ENCODE data around the gene ACBD6.

DNA sequence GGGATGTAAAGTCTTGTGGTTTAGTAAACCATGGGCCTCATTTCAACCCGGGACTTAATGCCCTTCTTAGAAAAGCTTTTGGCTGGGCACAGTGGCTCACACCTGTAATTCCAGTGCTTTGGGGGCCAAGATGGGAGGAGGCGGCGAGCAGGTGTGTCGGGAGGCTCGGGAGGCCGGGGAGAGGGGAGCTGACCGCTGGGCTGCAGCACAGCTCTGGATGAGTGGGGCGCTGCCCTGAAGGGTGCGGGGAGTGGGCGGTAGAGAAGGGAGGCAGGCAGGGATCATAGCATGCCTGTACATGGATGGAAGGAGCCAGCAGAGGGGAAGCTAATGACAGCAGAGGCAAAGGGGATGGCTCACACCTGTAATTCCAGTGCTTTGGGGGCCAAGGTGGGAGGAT is 241.3 kb downstream of the ACBD6 start:
- TF ChIP-seq, protein P1, sequence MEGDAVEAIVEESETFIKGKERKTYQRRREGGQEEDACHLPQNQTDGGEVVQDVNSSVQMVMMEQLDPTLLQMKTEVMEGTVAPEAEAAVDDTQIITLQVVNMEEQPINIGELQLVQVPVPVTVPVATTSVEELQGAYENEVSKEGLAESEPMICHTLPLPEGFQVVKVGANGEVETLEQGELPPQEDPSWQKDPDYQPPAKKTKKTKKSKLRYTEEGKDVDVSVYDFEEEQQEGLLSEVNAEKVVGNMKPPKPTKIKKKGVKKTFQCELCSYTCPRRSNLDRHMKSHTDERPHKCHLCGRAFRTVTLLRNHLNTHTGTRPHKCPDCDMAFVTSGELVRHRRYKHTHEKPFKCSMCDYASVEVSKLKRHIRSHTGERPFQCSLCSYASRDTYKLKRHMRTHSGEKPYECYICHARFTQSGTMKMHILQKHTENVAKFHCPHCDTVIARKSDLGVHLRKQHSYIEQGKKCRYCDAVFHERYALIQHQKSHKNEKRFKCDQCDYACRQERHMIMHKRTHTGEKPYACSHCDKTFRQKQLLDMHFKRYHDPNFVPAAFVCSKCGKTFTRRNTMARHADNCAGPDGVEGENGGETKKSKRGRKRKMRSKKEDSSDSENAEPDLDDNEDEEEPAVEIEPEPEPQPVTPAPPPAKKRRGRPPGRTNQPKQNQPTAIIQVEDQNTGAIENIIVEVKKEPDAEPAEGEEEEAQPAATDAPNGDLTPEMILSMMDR (conservative IDR thresholded peaks at IDR 0.05 in 1 of 2, IDR thresholded peaks at IDR 0.05 in 1 of 2; ENCODE audit: extremely low read depth in 1 of 2, insufficient read depth in 1 of 2, low read depth in 1 of 2, low read length in 2 of 2): no peak
- TF ChIP-seq EZH2 (IDR thresholded peaks at IDR 0.05; ENCODE audit: borderline replicate concordance, low read length): no peak

Data from mammary epithelial cell (primary cell).